ENCODE data around the gene FIGNL1.

FIGNL1 gene

DNA sequence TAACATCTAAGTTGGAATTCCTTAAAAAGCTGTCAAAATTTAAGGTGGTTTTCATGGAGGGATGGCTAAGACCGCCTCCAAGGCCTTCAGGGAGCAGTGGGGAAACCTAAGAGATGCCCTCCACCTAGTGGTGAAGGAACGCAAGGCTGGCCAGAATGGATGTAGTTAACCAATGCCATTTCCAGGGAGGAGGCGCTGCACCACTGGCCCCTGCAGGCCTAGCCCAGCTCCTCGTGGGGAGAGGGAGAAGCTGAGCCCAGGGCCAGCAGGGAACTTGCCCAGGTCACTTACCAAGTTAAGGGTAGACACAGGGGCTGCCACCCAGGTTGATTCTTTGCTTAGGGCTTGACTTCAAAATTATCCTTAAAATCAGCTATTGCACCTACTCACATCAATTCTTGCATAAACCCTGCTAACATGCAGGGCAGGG is 32.0 kb downstream of the FIGNL1 start:
- Histone ChIP-seq H3K14ac (ENCODE audit: low read length in 2 of 2) (no peak overlapping the region), H4K91ac (ENCODE audit: low read length) (no peak overlapping the region), H3K4ac (ENCODE audit: low read depth in 1 of 2, low read length in 2 of 2) (no peak overlapping the region), H3K23ac (ENCODE audit: low read length in 2 of 2) (no peak overlapping the region), H3K9ac (ENCODE audit: low read length) (no peak overlapping the region), H2BK12ac (ENCODE audit: low read length in 2 of 2) (no peak overlapping the region), H3K18ac (ENCODE audit: low read depth in 1 of 2, low read length in 2 of 2) (no peak overlapping the region), H3K79me1 (replicated peaks; ENCODE audit: low read length, poor library complexity, severe bottlenecking) (no peaks in the 10 kb centered on the region), H3K4me2 (ENCODE audit: low read length, poor library complexity, severe bottlenecking) (no peak overlapping the region), H3K4me1 (ENCODE audit: control insufficient read depth, insufficient read depth, low read depth, low read length) (no peaks in the 10 kb centered on the region), H3K27ac (ENCODE audit: low read length, poor library complexity, severe bottlenecking) (no peak overlapping the region), H2AK5ac (ENCODE audit: low read length, severe bottlenecking) (no peak overlapping the region), H2AFZ (ENCODE audit: low read depth, low read length) (no peak overlapping the region), H2BK15ac (ENCODE audit: low read depth, poor library complexity, severe bottlenecking) (no peak overlapping the region), H2BK5ac (ENCODE audit: low read depth, low read length, poor library complexity, severe bottlenecking) (no peak overlapping the region), H4K8ac (ENCODE audit: low read length) (no peak overlapping the region), H3K27me3 (ENCODE audit: control insufficient read depth in 1 of 2, insufficient read depth in 1 of 2, low read length in 2 of 2) (peaks cover 5 to 8% of the 10 kb centered on the region in 2 experiments), H3K4me3 (ENCODE audit: insufficient read depth in 1 of 2, low read depth in 1 of 2, low read length in 2 of 2) (no peak overlapping the region), H2BK120ac (ENCODE audit: low read depth, low read length) (no peak overlapping the region), H3K9me3 (ENCODE audit: control insufficient read depth, low read length) (no peaks in the 10 kb centered on the region), H3K36me3 (ENCODE audit: control insufficient read depth in 1 of 2, insufficient read depth in 2 of 2, low read depth in 1 of 2, low read length in 2 of 2) (no peaks in the 10 kb centered on the region)
- WGBS: 3% methylated on average over 4 of the region's 4 CpGs
- DNase-seq: peak; percentile 78

DNA sequence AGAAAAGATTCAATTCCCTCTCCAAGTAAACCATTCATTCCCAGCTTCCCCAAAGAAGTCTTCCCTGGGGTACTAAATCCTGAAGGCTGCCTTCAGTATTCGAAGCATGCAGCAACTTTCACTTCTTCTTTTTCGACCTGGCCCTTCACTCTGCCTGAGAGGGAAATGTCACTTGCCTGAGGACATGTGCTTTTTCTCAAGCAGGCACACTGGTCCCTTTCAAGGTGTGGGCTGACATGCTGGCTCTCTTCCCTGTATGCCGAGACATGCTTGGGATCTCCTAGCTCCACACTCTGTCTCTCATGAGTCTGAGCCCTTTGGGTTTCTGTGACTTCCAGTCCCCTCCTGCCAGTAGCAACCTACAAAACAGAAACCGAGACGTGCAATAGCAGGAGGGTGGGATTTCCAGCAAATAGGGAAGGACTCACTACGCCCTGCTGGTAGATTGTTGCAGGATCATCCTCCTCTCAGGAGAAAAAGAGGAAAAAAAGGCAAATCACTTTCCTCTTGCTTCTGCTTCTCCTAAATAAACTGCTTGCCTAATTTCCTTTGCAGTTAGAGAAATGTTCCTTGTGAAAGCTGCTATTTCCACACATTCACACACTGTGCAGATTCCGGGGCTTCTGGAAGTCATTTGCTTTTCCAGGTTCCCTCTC is 33.5 kb downstream of the FIGNL1 start:
- no peak overlapping the region for H2BK12ac ChIP-seq (ENCODE audit: low read length in 2 of 2)
- H3K4ac ChIP-seq (ENCODE audit: low read depth in 1 of 2, low read length in 2 of 2): no peak overlapping the region
- H2BK15ac ChIP-seq (ENCODE audit: low read depth, poor library complexity, severe bottlenecking): no peak overlapping the region
- no peak overlapping the region for H2AK5ac ChIP-seq (ENCODE audit: low read length, severe bottlenecking)
- H3K9ac ChIP-seq (ENCODE audit: low read length): no peak overlapping the region
- peaks cover 5 to 8% of the 10 kb centered on the region in 2 experiments for H3K27me3 ChIP-seq (ENCODE audit: control insufficient read depth in 1 of 2, insufficient read depth in 1 of 2, low read length in 2 of 2)
- no peak overlapping the region for H3K23ac ChIP-seq (ENCODE audit: low read length in 2 of 2)
- no peak overlapping the region for H4K91ac ChIP-seq (ENCODE audit: low read length)
- H3K4me3 ChIP-seq (ENCODE audit: insufficient read depth in 1 of 2, low read depth in 1 of 2, low read length in 2 of 2): no peak overlapping the region
- WGBS: 68% methylated on average over 7 of the region's 7 CpGs
- no peak for DNase-seq
- no peaks in the 10 kb centered on the region for H3K79me1 ChIP-seq (replicated peaks; ENCODE audit: low read length, poor library complexity, severe bottlenecking)
- no peak overlapping the region for H3K18ac ChIP-seq (ENCODE audit: low read depth in 1 of 2, low read length in 2 of 2)
- H3K14ac ChIP-seq (ENCODE audit: low read length in 2 of 2): no peak overlapping the region
- no peak overlapping the region for H2AFZ ChIP-seq (ENCODE audit: low read depth, low read length)
- no peak overlapping the region for H3K27ac ChIP-seq (ENCODE audit: low read length, poor library complexity, severe bottlenecking)
- no peak overlapping the region for H2BK5ac ChIP-seq (ENCODE audit: low read depth, low read length, poor library complexity, severe bottlenecking)
- H3K4me2 ChIP-seq (ENCODE audit: low read length, poor library complexity, severe bottlenecking): no peak overlapping the region
- no peaks in the 10 kb centered on the region for H3K4me1 ChIP-seq (ENCODE audit: control insufficient read depth, insufficient read depth, low read depth, low read length)
- H3K36me3 ChIP-seq (ENCODE audit: control insufficient read depth in 1 of 2, insufficient read depth in 2 of 2, low read depth in 1 of 2, low read length in 2 of 2): no peaks in the 10 kb centered on the region
- no peak overlapping the region for H4K8ac ChIP-seq (ENCODE audit: low read length)
- H3K9me3 ChIP-seq (ENCODE audit: control insufficient read depth, low read length): no peaks in the 10 kb centered on the region
- no peak overlapping the region for H2BK120ac ChIP-seq (ENCODE audit: low read depth, low read length)

DNA sequence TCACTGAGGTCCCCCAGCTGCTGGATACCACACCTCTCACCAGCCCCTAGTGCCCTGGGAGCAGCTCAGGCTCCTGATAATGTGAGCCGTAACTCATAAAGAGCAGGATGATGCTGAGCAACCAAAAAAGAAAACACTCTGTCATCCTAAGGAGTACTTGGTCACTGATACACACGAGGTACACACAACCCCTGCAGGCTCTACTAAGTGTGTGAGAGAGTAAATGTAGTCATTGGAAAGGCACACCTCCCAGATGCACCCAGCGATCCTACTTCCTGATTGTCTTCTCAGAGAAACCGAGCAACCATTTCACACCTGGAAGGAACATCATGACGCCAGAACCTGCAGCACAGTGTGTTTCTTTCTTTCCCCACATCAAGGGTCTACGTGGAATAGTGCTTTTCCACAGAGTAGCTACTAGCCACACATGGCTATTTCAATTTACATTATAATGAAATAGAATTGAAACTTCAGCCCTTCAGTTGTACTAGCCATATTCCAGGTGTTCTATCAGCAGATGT is 34.2 kb downstream of the FIGNL1 start:
- no peak overlapping the region for H3K14ac ChIP-seq (ENCODE audit: low read length in 2 of 2)
- no peak overlapping the region for H3K23ac ChIP-seq (ENCODE audit: low read length in 2 of 2)
- H3K4me2 ChIP-seq (ENCODE audit: low read length, poor library complexity, severe bottlenecking): no peak overlapping the region
- H2BK120ac ChIP-seq (ENCODE audit: low read depth, low read length): no peak overlapping the region
- no peaks in the 10 kb centered on the region for H3K9me3 ChIP-seq (ENCODE audit: control insufficient read depth, low read length)
- no peak overlapping the region for H4K8ac ChIP-seq (ENCODE audit: low read length)
- no peaks in the 10 kb centered on the region for H3K79me1 ChIP-seq (replicated peaks; ENCODE audit: low read length, poor library complexity, severe bottlenecking)
- no peak overlapping the region for H2BK5ac ChIP-seq (ENCODE audit: low read depth, low read length, poor library complexity, severe bottlenecking)
- no peaks in the 10 kb centered on the region for H3K4me1 ChIP-seq (ENCODE audit: control insufficient read depth, insufficient read depth, low read depth, low read length)
- no peak overlapping the region for H2AFZ ChIP-seq (ENCODE audit: low read depth, low read length)
- H3K18ac ChIP-seq (ENCODE audit: low read depth in 1 of 2, low read length in 2 of 2): no peak overlapping the region
- H2BK12ac ChIP-seq (ENCODE audit: low read length in 2 of 2): no peak overlapping the region
- H3K9ac ChIP-seq (ENCODE audit: low read length): no peak overlapping the region
- no peak overlapping the region for H2BK15ac ChIP-seq (ENCODE audit: low read depth, poor library complexity, severe bottlenecking)
- no peak for DNase-seq
- no peak overlapping the region for H4K91ac ChIP-seq (ENCODE audit: low read length)
- H3K36me3 ChIP-seq (ENCODE audit: control insufficient read depth in 1 of 2, insufficient read depth in 2 of 2, low read depth in 1 of 2, low read length in 2 of 2): no peaks in the 10 kb centered on the region
- H2AK5ac ChIP-seq (ENCODE audit: low read length, severe bottlenecking): no peak overlapping the region
- 86% methylated on average over 5 of the region's 6 CpGs for WGBS
- H3K27me3 ChIP-seq (ENCODE audit: control insufficient read depth in 1 of 2, insufficient read depth in 1 of 2, low read length in 2 of 2): peaks cover 5 to 8% of the 10 kb centered on the region in 2 experiments
- no peak overlapping the region for H3K27ac ChIP-seq (ENCODE audit: low read length, poor library complexity, severe bottlenecking)
- H3K4me3 ChIP-seq (ENCODE audit: insufficient read depth in 1 of 2, low read depth in 1 of 2, low read length in 2 of 2): no peak overlapping the region
- H3K4ac ChIP-seq (ENCODE audit: low read depth in 1 of 2, low read length in 2 of 2): no peak overlapping the region

DNA sequence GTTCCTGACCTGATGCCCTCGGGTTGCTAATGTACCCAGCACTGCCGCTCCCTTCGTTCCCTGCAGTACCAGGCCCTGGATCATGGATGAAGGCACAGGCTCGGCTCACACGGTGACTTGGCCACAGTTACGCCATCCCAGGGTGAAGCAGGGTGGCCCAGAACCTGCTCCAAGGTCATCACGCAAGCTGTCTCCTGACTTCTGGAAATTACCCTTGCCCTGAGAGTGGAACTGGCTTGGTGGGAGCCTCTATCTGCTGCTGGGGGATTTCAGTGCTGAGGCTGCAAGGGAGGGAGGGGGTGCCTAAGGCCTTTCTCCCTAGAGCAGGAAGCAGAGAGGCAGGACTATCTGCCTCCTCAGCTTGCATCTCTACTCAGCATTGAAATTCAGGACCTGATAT is 36.6 kb downstream of the FIGNL1 start:
- no peaks in the 10 kb centered on the region for H3K9me3 ChIP-seq (ENCODE audit: control insufficient read depth, low read length)
- H3K27me3 ChIP-seq (ENCODE audit: control insufficient read depth in 1 of 2, insufficient read depth in 1 of 2, low read length in 2 of 2): peaks cover 6 to 11% of the 10 kb centered on the region in 2 experiments
- H3K4ac ChIP-seq (ENCODE audit: low read depth in 1 of 2, low read length in 2 of 2): no peak overlapping the region
- no peak overlapping the region for H3K4me2 ChIP-seq (ENCODE audit: low read length, poor library complexity, severe bottlenecking)
- no peak for DNase-seq
- H3K23ac ChIP-seq (ENCODE audit: low read length in 2 of 2): no peak overlapping the region
- H2BK5ac ChIP-seq (ENCODE audit: low read depth, low read length, poor library complexity, severe bottlenecking): no peak overlapping the region
- no peak overlapping the region for H2AK5ac ChIP-seq (ENCODE audit: low read length, severe bottlenecking)
- no peak overlapping the region for H2BK15ac ChIP-seq (ENCODE audit: low read depth, poor library complexity, severe bottlenecking)
- H3K27ac ChIP-seq (ENCODE audit: low read length, poor library complexity, severe bottlenecking): no peak overlapping the region
- no peaks in the 10 kb centered on the region for H3K79me1 ChIP-seq (replicated peaks; ENCODE audit: low read length, poor library complexity, severe bottlenecking)
- no peak overlapping the region for H2BK120ac ChIP-seq (ENCODE audit: low read depth, low read length)
- H3K4me1 ChIP-seq (ENCODE audit: control insufficient read depth, insufficient read depth, low read depth, low read length): no peaks in the 10 kb centered on the region
- H2AFZ ChIP-seq (ENCODE audit: low read depth, low read length): no peak overlapping the region
- no peak overlapping the region for H3K9ac ChIP-seq (ENCODE audit: low read length)
- H3K14ac ChIP-seq (ENCODE audit: low read length in 2 of 2): no peak overlapping the region
- no peak overlapping the region for H4K8ac ChIP-seq (ENCODE audit: low read length)
- H3K18ac ChIP-seq (ENCODE audit: low read depth in 1 of 2, low read length in 2 of 2): no peak overlapping the region
- no peak overlapping the region for H2BK12ac ChIP-seq (ENCODE audit: low read length in 2 of 2)
- 94% methylated on average over 7 of the region's 7 CpGs for WGBS
- H3K36me3 ChIP-seq (ENCODE audit: control insufficient read depth in 1 of 2, insufficient read depth in 2 of 2, low read depth in 1 of 2, low read length in 2 of 2): no peaks in the 10 kb centered on the region
- no peak overlapping the region for H4K91ac ChIP-seq (ENCODE audit: low read length)
- no peak overlapping the region for H3K4me3 ChIP-seq (ENCODE audit: insufficient read depth in 1 of 2, low read depth in 1 of 2, low read length in 2 of 2)
